Subcutaneous preadipocyte (primary cell): ENCODE data around the gene GTPBP3. TPM values are rescaled to one million over a fixed set of nuclear protein-coding genes. Genes with fewer than 3 reads are reported as not detected.

Source experiments
- total RNA-seq: library from RNA; depleted of rRNA; stranded (reverse); fragments of >200 nt; gene quantifications from 2 replicates; pipeline ENCODE4 v1.2.3, GENCODE V29; 2012

The GTPBP3 gene
- total RNA-seq, result 10.3 and 18.8 TPM in 2 replicates

GRCh38 chr19:17336872-17337674 is at the start of gene GTPBP3:
Gene GTPBP3 (plus strand): TSS chr19:17337553. CDS start chr19:17337612, 59 bp downstream.

GRCh38 chr19:17303167-17303939 is 34.0 kb upstream of the GTPBP3 start, which contains the start of gene ABHD8:
Gene ABHD8 (minus strand): TSS chr19:17303425. CDS start chr19:17301616, 1,809 bp downstream.

GRCh38 chr19:17305517-17306284 is 31.7 kb upstream of the GTPBP3 start, which contains the start of gene MRPL34:
Gene MRPL34 (plus strand): TSS chr19:17305872. CDS start chr19:17305893, 21 bp downstream.

GRCh38 chr19:17309198-17309964 is 28.0 kb upstream of the GTPBP3 start, which contains the start of gene DDA1:
Gene DDA1 (plus strand): TSS chr19:17309563. CDS start chr19:17309655, 92 bp downstream.

GRCh38 chr19:17334414-17335409 is 2.6 kb upstream of the GTPBP3 start, which contains the start of gene ANO8:
Gene ANO8 (minus strand): TSS chr19:17334855. CDS start chr19:17334670, 185 bp downstream.

GRCh38 chr19:17376935-17377600 is 39.7 kb downstream of the GTPBP3 start, which contains the start of gene PLVAP:
Gene PLVAP (minus strand): TSS chr19:17377342. CDS start chr19:17377288, 54 bp downstream.

Other genes starting within 250 kb of the GTPBP3 start
- gene USE1, start 122.2 kb upstream of the GTPBP3 start, total RNA-seq, result 16.2 and 22.8 TPM in 2 replicates
- 2.5 and 2.9 TPM in 2 replicates for gene OCEL1, start 111.3 kb upstream of the GTPBP3 start, total RNA-seq
- 26.8 and 40.1 TPM in 2 replicates for gene NR2F6, start 91.6 kb upstream of the GTPBP3 start, total RNA-seq
- under 0.01 TPM in 1 of 2 replicates, not detected in the other for gene USHBP1, start 72.8 kb upstream of the GTPBP3 start, total RNA-seq
- gene BABAM1, start 70.1 kb upstream of the GTPBP3 start, total RNA-seq, result 91.7 and 105 TPM in 2 replicates
- gene ANKLE1, start 55.7 kb upstream of the GTPBP3 start, total RNA-seq, result 0.37 and 0.39 TPM in 2 replicates
- 6.6 and 9.0 TPM in 2 replicates for gene ABHD8, start 34.1 kb upstream of the GTPBP3 start, total RNA-seq
- gene MRPL34, start 31.7 kb upstream of the GTPBP3 start, total RNA-seq, result 29.1 and 30.9 TPM in 2 replicates
- gene DDA1, start 28.0 kb upstream of the GTPBP3 start, total RNA-seq, result 7.7 and 15.4 TPM in 2 replicates
- 4.8 and 5.1 TPM in 2 replicates for gene ANO8, start 2.7 kb upstream of the GTPBP3 start, total RNA-seq
- not detected in 2 replicates for gene PLVAP, start 39.8 kb downstream of the GTPBP3 start, total RNA-seq
- not detected in 2 replicates for gene CCDC194, start 56.6 kb downstream of the GTPBP3 start, total RNA-seq
- gene BST2, start 68.1 kb downstream of the GTPBP3 start, total RNA-seq, result 0.20 and 1.8 TPM in 2 replicates
- gene MVB12A, start 82.5 kb downstream of the GTPBP3 start, total RNA-seq, result 45.7 and 49.2 TPM in 2 replicates
- gene TMEM221, start 111.1 kb downstream of the GTPBP3 start, total RNA-seq, result not detected in 2 replicates
- gene NXNL1, start 123.4 kb downstream of the GTPBP3 start, total RNA-seq, result not detected in 2 replicates
- gene SLC27A1, start 133.0 kb downstream of the GTPBP3 start, total RNA-seq, result 15.8 and 26.1 TPM in 2 replicates
- 49.9 and 60.6 TPM in 2 replicates for gene PGLS, start 174.1 kb downstream of the GTPBP3 start, total RNA-seq
- gene COLGALT1, start 218.1 kb downstream of the GTPBP3 start, total RNA-seq, result 104 and 126 TPM in 2 replicates